ENCODE measurements around the gene DPYSL4.
"Not testable (repeated sequence)": the region's sequence is repeated elsewhere in the genome, so short reads cannot be mapped to it uniquely, and the experiment has no call there.

Gene DPYSL4

DNA sequence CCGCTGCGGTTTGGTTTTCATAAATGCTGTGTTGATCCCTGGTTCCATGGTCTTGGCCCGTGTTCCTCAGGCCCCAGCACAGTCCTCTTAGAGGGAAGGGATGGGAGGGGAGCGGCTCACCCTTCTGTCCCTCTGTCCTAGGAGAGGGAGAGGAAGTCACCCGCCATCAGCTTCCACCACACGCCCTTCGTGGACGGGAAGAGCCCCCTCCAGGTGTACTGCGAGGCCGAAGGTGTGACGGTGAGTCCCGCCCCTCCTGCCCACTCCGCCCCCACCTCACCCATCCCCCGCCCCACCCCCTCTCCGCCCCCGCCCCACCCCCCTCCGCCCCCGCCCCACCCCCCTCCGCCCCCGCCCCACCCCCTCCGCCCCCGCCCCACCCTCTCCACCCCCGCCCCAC, 37.5 kb upstream of the DPYSL4 start:
- in situ Hi-C loops (cut with MboI; ENCODE audit: low sequenced_read_pairs) = no loop called here

DNA sequence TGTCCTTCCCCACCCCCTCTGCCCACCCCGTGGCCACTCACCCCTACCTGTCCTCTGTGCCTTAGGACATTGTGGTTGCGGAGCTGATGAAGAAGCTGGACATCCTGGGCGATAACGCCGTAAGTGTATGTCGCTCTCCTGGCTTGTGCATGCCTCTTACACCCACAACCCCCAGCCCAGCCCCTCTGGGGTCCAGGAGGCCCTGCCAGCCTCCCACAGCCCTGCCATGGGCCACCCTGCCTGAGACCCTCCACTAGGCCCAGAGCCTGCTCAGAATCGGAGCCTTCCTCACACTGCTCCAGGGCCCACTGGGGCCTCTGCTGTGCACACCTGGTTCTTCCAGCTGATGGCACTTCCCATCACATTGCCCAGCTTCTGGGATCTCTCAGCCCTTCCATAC, 36.8 kb upstream of the DPYSL4 start:
- in situ Hi-C loops (cut with MboI; ENCODE audit: low sequenced_read_pairs) = no loop called here

DNA sequence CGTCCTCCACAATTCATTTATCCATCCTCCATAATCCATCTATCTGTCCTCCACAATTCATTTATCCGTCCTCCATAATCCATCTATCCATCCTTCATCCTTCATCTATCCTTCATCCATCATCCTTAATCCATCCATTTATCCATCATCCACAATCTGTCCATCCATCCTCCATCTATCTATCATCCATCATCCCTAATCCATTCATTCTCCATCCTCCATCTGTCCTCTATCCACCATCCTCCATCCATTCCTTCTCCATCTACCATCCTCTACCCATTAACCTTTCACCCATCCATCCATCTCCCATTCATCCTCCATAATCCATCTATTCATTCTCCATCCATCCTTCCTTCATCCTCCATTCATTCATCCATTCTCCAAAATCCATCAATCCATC, 36.0 kb upstream of the DPYSL4 start:
- in situ Hi-C loops (cut with MboI; ENCODE audit: low sequenced_read_pairs) = no loop called here

DNA sequence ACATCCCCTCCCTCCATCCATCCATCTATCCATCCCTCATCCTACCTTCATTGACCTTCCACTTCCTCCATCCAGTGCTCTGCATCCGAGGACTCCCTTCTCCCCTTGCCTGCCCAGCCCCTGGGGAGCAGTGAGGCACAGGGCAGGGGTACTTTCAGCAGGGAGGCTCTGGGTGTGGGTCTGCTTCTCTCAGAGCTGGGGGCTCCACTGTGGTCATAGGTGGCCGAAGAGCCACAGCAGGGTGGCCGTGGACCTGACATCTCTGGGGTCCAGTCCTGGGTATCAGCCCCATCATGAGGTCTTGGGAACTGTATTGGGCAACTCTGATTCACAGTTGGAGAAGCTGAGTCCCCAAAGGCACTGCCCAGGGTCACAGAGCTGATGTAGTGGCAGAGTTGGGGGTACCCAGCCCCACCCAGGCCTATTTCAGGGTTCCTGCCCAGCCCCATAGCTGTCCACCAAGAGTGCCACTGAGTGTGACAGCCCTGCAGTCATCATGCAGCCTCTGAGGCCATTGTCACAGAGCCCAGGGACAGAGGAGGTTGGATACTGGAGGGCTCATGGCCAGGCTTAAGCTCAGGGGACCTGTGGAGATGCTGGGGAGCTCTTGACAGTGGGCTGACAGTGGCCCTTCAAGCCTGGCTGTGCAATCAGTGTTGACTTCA, 35.3 kb upstream of the DPYSL4 start:
- in situ Hi-C loops (cut with MboI; ENCODE audit: low sequenced_read_pairs) = no loop called here

DNA sequence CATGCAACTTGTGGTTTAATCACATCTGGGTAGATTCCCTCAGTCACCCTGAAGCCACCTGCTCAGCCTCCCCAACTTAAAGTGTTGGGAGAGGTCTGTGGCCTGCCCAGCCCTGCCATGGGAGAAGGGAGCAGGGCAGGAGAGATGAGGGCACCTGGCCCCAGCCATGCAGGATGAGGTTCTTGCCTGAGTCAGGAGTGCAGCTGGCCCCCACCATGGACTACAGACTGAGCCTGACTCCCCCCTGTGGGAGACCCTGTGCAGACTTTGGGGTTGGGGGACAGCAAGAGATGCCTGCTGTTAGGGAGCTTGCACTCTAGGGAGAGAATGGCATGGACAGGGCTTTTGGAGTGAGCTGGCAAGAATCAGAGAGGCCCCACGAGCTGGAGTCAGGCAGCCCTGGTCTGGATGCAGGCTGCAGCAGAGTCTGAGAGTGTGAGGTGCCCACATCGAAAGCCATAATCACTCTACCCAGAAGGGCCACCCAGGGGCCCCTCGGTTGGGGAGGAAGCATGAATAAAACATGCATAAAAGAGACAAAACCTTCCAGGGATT, 34.7 kb upstream of the DPYSL4 start:
- in situ Hi-C loops (cut with MboI; ENCODE audit: low sequenced_read_pairs) = no loop called here

DNA sequence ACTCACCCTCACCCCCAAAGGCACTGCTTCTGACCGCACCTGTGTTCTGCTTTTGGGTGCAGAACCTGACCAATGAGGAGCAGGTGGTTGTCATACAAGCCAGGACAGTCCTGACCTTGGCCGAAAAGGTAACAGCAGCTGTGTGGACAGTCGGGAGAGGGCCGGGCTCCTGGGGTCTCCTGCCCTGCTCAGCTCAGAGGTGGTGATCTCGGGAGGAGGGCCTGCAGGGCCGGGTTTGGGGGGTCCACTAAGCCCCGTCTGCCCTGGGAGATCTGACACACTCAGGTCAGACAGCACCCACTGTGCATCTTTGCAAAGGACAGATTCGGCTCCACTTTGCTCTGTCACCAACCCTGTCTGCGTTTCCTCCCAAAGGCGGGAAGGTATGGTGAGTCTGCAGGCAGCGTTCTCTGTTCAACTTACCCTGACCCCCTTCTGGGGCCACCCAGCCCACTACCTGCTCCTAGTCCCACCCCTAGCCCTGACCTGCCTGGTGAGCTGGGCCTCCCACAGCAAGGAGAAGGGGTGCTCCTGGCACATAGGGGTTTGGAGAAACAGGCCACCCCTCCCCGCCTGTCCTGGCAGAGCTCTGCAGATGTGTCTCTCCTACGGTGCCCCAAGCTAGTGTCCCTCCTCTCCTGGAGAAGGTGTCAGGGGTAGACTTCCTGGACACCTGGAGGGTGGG, 33.7 kb upstream of the DPYSL4 start:
- in situ Hi-C loops (cut with MboI; ENCODE audit: low sequenced_read_pairs) = no loop called here

DNA sequence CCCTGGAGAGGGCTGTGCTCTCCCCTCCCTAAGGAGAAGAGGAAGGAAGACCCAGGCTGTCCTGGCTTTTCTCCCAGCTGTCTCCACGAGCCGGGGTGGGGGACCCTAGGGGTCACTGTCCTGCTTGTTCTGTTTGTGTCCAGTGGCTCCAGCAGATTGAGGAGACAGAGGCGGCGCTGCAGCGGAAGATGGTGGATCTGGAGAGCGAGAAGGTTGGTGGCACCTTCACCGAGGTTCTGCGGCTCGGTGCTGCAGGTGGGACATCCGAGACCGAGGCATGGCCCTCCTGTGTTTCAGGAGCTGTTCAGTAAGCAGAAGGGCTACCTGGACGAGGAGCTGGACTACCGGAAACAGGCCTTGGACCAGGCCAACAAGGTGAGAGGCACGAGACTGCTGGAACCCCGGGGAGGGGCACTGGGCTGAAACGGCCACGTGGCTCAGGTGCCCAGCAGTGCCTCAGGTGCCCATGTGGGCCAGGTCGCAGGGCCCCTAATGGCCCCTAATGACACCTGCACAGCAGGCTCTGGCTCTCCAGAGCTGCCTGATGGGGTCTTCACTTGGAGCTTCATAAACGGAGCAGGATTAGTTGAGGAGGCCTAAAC, 33.0 kb upstream of the DPYSL4 start:
- in situ Hi-C loops (cut with MboI; ENCODE audit: low sequenced_read_pairs) = no loop called here

DNA sequence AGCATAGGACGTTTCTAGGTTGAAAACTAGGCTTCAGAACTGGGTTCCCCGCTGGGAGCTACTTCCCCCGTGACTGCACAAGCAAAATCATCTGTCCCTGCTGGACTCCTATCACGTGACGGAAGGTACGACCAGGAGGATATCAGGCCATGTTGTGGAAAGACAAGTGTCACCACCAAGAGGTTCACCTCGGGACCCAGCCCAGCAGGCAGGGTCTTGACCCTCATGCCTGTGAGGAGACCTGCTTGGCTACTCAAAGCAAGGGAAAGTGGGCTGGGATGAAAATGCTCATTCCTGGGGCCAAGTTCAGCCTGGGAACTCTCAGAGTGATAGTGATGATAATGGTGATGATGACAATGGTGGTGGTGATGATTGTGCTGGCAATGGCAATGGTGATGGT, 32.3 kb upstream of the DPYSL4 start:
- in situ Hi-C loops (cut with MboI; ENCODE audit: low sequenced_read_pairs) = no loop called here

DNA sequence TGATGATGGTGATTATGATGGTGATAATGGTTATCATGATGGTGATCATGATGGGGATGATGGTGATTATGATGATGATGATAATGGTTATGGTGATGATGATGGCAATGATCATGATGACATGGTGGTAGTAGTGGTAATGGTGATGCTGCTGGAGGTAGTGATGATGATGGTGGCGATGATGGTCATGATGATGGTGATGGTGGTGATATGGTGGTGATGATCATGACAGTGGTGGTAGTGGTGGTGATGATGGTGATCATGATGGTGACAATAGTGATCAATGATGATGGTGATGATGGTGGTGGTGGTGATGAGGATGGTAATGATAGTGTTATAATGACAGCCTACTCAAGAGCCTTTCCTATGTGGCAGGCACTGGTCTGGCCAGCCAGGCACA, 31.8 kb upstream of the DPYSL4 start:
- in situ Hi-C loops (cut with MboI; ENCODE audit: low sequenced_read_pairs) = no loop called here

DNA sequence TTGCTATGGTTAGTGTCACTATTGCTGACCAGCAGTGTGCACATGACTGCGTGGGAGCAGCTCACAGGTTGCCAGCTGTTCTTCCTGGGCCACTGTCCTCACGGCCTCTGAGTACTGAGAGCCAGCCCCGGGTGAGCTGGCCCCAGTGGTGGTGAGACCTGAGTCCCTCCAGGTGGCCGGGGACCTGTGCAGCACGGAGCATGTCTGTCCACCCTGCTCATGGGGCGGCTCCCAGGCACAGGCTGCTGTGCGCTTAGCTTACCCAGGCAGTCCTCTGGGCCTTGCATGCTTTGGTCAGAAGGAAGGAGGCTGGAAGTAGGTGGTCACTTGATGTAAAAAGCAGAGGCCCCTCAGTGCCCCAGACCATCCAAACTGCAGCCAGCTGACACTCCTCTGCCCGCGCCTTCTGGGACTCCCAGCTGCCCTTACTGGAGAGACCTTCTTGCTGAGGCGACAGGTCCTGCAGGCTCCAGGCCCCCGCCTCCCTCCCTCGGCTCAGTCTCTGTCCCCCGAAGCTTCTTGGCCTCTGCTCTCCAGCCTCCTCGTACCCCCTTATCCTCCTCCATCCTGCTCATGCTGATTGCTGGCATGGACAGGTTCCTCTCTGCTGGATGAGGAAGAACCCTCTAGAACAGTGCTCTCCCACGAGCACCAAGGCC, 30.9 kb upstream of the DPYSL4 start:
- in situ Hi-C loops (cut with MboI; ENCODE audit: low sequenced_read_pairs) = no loop called here

DNA sequence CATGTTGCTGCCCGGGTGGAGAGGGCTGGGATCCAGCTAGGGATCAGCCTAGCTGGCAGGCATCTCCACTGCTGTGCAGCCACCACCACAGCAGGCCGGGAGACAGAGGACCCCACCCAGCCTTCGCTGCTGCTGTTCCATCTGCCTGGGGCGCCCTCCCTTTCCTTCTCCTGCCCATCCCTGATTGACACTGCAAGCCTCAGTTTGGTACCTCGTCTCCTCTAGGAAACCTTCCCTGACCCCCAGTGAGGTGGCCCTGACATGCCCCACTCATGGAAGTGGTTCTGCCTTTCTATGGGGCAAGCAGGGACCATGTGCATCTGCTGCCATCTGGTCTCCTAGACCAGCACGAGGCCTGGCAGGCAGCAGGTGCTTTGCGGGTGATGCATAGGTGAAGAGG, 30.4 kb upstream of the DPYSL4 start:
- in situ Hi-C loops (cut with MboI; ENCODE audit: low sequenced_read_pairs) = no loop called here

DNA sequence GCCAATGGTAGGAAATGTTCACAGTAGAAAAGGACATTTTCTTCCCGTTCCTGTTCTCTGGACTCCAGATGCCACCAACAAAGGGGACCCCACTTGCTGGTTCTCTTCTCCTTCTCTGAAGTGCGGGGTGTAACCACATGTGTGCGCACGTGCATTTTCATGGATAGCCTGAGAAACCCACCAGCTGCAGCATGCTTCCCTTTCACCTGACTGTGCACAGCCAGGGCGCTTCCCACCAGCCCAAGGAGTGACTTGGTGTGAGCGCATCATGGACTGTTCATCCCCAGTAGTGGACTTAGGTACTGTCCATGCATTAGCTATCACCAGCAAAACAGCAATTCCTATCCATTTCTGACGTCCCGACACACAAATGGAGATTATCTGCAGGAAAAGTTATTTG, 29.6 kb upstream of the DPYSL4 start:
- in situ Hi-C loops (cut with MboI; ENCODE audit: low sequenced_read_pairs) = no loop called here

DNA sequence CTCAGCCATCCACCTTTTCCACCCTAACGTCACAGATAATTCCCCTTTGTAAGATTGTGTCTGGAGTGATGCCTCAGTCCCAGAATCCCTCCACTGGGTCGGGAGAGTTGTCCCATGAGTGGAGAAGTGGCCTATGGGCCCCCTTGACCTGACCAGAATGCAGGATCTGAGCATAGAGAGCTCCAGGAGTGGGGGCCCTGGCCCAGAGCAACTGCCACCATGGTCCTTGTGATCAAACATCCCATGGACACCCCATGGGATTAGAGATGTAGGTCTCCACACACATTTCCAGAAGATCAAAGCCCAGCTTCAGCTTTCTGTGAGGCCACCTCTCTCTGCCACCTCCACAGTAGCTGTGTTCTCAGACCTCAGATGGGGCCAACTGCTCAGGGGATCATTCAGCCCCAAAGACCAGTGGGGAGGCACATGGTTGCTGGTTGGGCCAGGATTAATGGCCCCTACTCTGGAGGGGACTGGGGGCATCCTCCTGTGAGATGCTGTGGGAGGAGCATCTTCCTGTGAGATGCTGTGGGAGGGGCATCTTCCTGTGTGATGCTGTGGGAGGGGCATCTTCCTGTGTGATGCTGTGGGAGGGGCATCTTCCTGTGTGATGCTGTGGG, 28.5 kb upstream of the DPYSL4 start:
- in situ Hi-C loops (cut with MboI; ENCODE audit: low sequenced_read_pairs) = no loop called here

DNA sequence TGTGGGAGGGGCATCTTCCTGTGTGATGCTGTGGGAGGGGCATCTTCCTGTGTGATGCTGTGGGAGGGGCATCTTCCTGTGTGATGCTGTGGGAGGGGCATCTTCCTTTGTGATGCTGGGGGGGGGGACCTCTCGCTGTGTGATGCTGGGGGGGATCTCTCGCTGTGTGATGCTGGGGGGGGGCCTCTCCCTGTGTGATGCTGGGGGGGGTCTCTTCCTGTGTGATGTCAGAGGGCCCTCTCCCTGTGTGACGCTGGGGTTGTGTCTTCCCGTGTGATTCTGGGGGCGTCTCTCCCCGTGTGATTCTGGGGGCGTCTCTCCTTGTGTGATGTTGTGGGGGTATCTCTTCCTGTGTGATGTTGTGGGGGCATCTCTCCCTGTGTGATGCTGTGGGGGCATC, 27.9 kb upstream of the DPYSL4 start:
- in situ Hi-C loops (cut with MboI; ENCODE audit: low sequenced_read_pairs) = no loop called here

DNA sequence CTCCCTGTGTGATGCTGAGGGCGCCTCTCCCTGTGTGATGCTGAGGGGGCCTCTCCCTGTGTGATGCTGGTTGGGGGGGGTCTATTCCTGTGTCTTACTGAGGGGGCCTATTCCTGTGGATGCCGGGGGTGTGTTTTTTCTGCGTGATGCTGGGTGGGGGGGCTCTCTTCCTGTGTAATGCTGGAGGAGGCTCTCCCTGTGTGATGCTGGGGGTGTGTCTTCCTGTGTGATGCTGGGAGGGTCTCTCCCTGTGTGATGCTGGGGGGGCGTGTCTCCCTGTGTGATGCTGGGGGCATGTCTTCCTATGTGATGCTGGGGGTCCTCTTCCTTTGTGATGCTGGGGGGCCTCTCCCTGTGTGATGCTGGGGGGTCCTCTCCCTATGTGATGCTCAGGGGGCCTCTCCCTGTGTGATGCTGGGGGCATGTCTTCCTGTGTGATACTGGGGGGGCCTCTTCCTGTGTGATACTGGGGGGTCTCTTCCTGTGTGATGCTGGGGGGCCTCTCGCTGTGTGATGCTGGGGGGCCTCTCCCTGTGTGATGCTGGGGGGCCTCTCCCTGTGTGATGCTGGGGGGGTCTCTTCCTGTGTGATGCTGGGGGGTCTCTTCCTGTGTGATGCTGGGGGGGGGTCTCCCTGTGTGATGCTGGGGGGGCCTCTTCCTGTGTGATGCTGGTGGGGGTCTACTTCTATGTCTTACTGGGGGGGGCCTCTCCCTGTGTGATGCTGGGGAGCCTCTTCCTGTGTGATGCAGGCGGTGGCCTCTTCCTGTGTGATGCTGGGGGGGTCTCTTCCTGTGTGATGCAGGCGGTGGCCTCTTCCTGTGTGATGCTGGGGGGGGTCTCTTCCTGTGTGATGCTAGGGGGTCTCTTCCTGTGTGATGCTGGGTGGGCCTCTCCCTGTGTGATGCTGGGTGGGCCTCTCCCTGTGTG, 27.2 kb upstream of the DPYSL4 start:
- in situ Hi-C loops (cut with MboI; ENCODE audit: low sequenced_read_pairs) = not testable (repeated sequence)

DNA sequence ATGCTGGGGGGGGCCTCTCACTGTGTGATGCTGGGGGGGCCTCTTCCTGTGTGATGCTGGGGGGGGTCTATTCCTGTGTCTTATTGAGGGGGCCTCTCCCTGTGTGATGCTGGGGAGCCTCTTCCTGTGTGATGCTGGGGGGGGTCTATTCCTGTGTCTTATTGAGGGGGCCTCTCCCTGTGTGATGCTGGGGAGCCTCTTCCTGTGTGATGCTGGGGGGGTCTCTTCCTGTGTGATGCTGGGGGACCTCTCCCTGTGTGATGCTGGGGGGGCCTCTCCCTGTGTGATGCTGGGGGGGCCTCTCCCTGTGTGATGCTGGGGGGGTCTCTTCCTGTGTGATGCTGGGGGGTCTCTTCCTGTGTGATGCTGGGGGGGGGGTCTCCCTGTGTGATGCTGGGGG, 26.5 kb upstream of the DPYSL4 start:
- in situ Hi-C loops (cut with MboI; ENCODE audit: low sequenced_read_pairs) = not testable (repeated sequence)

DNA sequence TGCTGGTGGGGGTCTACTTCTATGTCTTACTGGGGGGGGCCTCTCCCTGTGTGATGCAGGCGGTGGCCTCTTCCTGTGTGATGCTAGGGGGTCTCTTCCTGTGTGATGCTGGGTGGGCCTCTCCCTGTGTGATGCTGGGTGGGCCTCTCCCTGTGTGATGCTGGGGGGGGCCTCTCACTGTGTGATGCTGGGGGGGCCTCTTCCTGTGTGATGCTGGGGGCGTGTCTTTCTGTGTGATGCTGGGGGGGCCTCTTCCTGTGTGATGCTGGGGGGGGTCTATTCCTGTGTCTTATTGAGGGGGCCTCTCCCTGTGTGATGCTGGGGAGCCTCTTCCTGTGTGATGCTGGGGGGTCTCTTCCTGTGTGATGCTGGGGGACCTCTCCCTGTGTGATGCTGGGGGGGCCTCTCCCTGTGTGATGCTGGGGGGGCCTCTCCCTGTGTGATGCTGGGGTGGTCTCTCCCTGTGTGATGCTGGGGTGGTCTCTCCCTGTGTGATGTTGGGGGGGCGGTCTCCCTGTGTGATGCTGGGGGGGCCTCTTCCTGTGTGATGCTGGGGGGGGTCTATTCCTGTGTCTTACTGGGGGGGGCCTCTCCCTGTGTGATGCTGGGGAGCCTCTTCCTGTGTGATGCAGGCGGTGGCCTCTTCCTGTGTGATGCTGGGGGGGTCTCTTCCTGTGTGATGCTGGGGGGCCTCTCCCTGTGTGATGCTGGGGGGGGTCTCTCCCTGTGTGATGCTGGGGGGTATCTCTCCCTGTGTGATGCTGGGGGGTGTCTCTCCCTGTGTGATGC, 25.7 kb upstream of the DPYSL4 start:
- in situ Hi-C loops (cut with MboI; ENCODE audit: low sequenced_read_pairs) = not testable (repeated sequence)

DNA sequence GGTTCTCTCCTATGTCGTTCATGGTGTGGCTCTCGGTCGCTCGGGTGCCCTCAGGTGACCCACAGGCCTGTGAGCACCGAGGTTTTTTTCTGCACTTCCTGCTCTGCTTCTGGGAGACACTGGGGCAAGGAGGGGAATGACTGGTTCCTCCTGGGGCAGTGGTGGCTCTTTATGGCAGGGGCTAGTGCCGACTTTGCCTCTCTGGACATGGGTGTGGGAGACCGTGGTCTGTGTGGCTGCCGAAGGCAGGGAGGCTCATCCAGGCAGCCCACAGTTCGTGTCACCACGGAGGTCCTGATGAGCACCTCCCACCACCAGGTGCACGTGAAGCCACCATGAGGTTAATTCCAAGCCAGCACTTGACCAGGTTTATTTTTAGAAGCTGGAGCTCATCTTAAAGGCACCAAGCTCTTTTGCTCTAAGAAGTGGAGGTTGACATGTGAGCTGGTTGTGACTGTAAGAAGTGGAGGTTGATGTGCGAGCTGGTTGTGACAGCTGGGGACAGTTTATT, 24.7 kb upstream of the DPYSL4 start:
- in situ Hi-C loops (cut with MboI; ENCODE audit: low sequenced_read_pairs) = no loop called here

DNA sequence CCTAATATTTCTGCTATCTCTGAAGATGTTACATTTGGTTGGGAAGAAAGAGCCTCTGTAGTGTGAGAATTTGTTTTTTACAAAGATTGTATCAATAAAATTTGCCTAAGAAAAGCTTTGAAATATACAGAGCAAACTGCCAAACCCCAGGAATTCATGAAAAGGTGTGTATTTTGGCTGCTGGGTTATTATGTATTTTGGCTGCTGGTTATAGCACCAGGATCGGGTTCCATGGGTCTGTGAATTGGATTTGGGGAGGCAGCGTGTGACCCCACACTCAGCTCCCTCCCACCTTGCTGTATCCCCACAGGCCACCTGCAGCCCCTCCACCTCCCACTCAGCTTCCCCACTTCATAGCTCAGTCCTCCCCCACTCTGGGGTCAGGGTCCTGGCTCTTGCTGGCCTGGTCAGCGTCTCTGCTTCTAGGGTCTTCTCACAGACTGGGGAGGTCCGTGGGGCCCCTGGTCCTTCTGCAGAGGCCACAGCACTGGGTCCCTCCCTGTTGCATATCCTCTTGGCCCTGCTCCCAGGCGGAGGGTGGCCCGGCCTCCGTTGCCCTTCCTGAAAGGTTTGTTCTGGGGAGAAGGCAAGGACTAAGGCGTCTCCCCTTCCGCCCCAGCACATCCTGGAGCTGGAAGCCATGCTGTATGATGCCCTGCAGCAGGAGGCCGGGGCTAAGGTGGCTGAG, 24.0 kb upstream of the DPYSL4 start:
- in situ Hi-C loops (cut with MboI; ENCODE audit: low sequenced_read_pairs) = no loop called here
